GM19238 (cell line): ENCODE measurements around the gene MEIS2.

Experiments
- DNase-seq: peaks from one replicate; pipeline ENCODE4 v3.0.0; 2011; ENCODE audit warnings: low spot score; ENCODE audit not compliant: insufficient read length

Gene MEIS2

DNA sequence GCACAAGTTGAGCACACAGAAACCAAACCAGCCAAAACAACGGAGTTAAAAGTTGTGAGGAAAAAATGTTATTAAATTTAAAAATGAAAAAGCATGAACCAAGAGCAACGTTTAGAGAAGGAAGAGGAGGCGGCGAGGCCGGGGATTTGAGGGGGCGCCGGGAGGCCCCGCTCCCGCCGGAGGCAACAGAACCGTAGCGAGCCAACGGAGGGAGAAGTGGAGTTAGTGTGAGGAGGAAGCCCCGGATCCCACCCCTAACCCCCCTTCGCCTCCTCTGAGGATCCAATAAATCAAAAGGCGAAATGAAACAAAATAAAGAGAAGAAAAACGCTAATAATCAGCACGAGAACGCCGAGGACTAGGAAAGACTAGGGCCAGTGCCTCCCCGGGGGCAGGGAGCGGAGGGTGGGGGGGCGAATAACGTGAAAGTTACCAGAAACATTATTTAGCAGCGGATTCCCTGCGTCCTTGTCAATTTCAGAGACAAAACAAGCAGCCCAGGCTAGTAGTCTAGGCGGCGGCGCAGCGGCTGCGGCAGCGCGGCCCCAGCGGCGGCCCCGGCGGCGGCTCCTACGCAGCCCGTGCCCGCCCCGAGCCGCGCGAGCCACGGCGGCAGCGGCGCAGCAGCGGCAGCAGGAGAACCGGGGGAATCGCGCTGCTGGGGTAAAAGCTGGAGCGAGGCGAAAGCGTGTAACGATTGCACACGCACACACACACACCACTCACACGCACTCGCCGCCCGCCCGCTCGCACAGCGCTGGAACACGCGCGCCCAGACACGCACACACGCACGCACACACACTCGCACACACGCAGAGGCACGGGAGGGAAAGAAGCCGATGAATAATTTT is 1.7 kb downstream of the MEIS2 start:
- no peak for DNase-seq

- DNase-seq: no peak
Observed at GRCh38 chr15:37097144-37097919, 3.0 kb downstream of the MEIS2 start.

GRCh38 chr15:37096558-37097143 is 3.7 kb downstream of the MEIS2 start:
- no peak for DNase-seq

GRCh38 chr15:37095770-37096557 is 4.4 kb downstream of the MEIS2 start:
- no peak for DNase-seq

DNA sequence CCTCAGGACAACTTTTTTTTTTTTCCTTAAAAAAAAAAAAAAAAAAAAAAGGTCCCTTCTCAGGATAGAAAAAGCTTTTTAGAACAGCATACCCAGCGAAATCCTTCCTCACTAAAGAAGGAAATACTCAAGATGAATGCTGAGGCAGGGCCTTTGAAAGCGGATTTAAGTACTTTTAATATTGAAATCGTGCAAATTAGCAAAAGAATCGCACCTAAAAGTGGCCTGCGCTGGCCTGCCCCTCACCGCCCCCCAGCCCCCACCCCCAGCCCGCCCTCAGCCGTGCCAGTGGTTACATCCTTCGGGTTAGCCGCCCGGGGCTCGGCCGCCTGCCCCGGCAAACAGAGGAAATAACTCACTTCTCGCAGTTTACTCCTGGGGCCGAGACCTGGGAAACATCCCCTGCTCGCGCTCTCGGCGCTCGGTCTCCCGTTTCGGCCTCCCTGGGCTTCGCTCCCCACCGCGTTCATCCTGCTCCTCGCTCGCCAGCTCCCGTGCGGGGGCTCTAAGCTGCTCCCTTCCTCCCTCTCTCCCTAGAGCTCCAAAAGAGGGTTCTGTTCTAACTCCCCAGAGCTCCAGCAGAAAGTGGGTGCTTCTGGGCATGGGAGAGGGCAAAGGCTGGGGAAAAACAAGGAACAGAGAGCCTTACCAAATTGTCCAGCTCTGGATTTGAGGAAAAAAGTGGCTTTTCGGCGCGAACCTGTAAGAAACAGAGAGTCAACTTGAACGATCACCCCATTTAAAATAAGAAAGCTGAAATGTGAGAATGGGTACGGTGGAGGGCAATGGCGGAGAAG is 5.2 kb downstream of the MEIS2 start:
- DNase-seq: no peak

DNA sequence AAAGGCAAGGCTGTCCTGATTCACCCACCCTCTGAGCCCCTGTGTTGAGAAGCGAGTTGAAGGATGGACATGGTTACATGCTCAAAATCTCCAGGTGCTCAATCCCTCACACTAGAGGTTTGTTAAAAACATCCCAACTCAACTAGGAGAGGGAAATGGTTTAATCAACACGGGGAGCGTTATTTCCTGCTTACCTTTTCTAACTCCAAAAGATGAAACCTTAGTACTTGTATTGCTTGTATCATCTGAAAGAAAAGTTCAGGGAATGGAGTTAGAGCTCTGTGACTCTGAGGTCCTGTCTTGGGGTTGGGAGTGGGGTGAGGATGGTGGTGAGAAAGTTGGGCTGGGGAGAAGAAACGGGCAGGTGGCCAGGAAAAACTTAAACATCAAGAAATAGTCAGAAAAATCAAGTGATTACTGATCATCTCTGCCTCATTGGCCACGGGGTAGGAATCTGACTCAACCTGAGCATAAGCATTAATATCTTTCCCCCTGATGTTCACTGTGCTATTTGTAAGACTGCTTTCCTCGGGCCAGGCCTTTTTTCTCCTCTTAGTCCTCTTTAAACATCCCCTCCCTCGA is 5.9 kb downstream of the MEIS2 start:
- DNase-seq: no peak

DNA sequence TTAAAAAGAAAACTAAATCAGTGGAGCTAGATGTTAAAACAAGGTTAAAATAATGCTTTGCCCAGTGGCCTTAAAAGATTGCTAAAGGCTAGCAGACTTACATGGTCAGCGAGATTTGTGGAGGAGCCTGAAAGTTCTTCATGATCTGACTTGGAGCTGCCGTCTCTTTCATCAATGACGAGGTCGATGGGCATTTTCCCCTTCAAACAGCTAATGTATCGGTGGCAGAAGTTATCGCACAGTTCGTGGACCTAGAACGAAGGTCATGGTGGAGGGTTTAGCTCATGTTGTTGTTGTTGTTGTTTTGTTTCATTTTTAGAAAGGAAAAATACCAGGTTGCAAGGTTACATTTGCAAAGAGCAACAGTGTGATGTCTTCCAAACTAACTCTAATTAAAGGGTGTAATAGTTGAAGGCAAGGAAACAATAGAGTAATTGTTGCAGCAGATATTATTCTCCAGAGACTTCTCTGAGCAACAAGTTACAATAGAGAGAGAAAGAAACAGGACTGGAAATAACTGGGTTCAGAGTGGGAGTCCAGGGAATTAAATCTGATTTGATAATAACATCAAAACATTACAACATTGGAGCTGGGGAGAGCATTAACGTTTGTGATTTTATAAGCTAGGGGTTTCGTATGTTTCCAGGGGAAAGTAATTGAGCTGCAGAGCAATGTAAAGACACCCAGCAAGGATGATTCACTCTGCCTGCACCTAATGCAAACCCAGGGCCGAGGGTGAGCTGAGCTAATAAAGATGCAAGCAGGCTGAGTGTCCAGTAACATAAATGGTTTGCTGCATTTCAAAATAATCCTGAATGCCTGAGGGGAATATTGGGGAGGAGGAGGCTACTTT is 6.6 kb downstream of the MEIS2 start:
- DNase-seq: no peak

- DNase-seq: no peak
Observed at GRCh38 chr15:37090543-37091175, 9.7 kb downstream of the MEIS2 start.

DNA sequence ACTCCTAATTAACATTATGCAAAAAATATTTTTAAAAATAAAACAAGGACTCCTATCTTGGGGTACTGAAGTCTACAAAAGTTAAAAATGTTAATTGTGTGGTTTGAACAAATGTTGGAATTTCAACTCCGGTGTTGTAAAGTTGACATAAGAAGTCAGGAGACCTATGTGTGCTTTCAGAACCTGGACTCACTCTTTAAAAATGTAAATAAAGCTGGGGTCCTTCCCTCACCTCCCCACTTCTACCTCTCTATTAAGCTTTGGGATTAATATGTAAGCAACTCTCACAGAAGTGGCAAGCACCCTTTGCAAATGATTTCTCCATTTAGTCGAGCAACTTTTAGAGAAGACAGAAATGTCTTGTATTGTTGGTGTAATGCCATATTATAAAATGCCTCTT is 11.9 kb downstream of the MEIS2 start:
- no peak for DNase-seq

DNA sequence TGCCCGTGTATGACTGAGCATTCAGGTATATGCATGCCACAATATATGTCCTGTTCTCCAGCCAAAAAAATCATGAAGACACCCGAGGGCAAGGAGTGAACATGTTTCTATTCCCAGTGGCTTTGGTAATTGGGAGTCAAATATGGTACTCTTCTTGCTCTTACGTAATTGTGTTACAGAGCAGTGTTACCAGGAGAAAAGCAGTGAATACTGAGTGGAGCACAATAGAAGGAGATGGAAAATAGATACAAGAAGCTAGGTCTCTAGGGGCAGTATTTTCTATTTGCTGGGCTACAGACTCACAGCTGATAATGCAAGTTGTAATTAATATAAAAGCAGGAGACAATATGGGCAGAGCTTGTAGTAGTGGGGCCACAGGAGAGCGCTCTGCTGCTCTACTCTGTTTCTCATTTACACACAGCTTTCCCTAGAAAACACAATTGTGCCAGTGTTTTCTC is 13.2 kb downstream of the MEIS2 start:
- DNase-seq: no peak

- no peak for DNase-seq
Observed at GRCh38 chr15:37086521-37086920, 13.8 kb downstream of the MEIS2 start.

- DNase-seq: no peak
Observed at GRCh38 chr15:37086120-37086519, 14.2 kb downstream of the MEIS2 start.

DNA sequence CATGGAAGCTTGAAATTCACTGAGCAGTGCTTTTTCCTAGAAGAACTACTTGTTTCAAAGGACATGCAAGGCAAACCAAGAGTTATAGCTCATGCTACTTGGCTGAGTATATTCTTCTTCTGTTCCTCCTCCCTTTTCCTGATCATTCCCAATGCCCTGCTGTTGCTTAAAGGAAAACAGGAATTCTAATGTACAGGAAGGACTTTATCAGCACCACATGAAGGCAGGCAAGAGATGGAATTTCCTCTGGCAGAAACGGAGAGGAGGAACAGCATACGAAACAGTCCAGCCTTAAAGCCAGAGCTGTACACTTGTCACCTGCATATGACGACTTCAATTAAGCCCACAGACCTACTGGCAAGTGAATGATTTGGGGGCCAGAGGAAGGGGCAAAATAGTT is 15.7 kb downstream of the MEIS2 start:
- no peak for DNase-seq

DNA sequence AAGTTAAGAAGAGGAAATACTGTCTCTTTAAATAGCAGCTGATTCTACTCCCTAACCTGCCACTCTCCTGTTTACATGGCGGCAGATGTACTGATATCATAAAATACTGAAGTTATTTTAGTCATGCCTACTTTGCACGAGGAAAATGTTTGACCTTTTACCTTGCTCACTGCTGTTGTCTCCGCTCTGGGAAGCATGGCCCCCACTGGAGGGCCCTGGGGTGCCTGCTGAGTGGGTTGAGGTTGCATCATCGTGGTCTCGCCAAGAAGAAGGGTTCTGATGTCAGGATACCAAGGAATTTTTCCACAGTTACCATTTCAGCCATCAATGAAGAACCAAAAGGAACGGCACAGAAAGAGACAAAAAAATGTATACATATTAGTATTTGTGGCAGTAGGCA is 16.7 kb downstream of the MEIS2 start:
- DNase-seq: no peak

DNA sequence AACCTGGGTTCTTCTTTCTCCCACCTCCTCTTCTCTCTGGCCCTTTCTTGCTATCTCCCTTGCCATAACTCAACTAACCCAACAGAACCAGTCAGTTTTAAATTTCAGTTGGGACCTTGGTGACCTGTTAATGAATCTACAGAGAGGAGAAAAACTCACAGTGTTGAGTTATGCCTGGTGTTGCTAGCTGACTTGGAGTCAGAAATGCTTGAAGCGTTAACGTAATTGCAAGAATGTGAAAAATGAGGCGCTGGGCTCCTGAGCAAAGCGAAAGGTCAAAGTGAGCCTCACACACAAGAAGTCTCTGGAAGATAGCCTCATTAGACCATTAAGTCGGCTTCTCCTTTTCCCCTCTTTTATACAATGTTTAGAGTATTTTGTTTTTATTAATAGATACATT is 18.4 kb downstream of the MEIS2 start:
- DNase-seq: no peak

DNA sequence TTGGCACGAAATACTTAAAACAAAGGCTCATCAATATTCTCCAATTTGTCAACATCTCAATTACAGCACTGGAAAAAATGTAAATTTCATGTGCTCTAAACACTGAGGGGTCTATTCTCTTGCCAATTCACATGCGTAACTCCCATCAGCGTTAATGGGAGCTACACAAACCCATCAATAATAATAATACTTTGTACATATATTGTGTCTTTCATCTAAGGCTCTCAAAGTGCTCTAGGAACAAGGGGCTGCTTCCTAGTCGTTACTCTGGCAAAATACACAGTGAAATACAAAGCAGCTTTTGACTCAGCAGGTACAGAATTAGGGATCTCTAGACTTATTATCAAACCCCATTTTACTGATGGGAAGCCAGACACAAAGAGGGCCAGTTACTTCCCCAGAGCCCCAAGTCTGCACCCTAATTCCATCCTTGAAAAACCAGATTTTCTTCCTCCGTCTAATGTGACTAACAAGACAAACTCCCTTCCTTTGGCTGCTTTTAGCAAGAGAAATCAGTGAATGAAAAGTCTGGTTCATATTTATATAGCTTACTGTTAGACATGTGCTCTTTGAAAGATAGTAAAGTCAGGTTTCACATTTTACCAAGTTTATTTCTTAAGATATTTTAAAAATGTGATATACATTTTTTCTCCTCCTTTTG is 20.0 kb downstream of the MEIS2 start:
- no peak for DNase-seq

DNA sequence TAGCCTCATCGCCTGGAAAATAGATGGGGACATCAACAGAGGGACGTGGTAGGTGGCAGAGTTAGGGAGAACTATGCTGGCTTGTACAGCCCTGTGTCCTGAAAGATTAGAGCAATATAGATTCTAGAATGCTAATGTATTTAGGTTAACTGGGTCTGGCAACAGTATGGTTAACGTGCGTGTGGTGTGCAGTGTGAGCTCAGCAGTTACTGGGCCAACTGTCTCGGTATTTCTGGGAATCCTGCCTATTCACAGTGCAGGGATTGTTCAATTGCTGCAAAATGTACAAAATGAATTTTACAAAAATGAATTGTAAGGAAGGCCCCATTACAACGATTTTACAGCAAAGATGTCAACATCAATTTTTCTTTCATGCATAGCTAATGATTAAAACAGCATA is 20.6 kb downstream of the MEIS2 start:
- no peak for DNase-seq

GRCh38 chr15:37078566-37078965 is 21.8 kb downstream of the MEIS2 start:
- no peak for DNase-seq
